ENCODE results near the gene AGXT.

The AGXT gene

DNA sequence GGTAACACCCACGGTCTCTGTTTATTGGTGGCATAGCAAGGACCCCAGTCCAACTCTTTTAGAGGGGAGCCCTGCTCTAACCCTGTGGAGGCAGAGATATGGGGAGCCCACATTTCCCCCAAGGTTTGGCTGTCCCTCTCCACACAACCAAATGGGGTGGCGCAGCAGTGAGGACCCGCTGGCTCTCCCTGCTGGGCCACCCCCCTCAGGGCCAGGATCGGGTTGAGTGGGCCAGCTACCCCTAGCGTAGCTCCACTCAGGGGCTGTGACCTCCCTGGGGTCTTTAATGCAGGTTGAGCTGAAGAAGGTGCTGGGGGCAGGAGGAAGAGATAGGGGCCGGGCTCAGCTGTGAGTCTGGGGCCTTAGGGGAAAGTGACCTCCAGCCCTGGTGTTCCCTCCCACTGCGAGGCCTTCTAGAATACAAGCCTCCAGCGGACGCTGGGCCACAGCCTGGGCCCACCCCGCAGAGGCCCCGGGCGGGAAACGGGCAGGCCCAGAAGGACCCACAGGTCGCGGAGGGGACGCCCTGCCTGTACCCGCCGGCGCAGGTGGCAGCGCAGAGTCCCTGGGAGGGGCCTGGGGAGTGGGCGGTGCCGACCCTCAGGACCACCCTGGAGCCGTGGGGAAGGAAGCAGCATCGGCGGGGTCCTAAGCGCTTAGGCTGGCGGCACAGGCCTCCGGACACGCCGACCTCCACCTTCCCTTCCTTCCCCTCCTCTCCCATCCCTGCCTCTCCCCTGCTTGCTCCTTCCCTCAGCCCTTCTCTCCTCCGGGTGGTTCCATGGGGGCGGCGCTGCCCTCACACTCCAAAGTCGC, 47.1 kb downstream of the AGXT start:
- no peak for DNase-seq (ENCODE audit: low read depth)

DNA sequence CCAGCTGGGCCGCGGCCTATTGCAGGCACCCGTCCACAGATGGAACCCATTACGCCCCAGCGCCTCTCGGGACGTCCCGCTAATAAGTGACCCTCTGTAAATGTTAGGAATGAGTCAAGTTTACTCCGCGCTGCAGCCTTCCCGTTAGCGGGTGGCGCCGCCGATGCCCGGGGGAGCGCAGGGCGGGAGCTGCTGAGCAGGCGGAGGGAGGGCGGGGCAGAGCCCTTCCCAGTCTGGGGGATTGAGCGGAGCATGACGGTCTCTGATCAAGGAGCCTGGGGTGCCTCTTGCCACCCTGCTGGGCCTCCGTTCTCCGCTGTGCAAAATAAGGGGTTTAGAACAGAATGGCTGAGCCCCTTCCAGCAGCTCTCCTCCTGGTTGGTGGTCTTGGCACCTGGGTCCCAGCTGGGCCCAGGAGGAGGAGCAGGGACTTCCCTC, 48.0 kb downstream of the AGXT start:
- peak; percentile 97 for DNase-seq (ENCODE audit: low read depth)

DNA sequence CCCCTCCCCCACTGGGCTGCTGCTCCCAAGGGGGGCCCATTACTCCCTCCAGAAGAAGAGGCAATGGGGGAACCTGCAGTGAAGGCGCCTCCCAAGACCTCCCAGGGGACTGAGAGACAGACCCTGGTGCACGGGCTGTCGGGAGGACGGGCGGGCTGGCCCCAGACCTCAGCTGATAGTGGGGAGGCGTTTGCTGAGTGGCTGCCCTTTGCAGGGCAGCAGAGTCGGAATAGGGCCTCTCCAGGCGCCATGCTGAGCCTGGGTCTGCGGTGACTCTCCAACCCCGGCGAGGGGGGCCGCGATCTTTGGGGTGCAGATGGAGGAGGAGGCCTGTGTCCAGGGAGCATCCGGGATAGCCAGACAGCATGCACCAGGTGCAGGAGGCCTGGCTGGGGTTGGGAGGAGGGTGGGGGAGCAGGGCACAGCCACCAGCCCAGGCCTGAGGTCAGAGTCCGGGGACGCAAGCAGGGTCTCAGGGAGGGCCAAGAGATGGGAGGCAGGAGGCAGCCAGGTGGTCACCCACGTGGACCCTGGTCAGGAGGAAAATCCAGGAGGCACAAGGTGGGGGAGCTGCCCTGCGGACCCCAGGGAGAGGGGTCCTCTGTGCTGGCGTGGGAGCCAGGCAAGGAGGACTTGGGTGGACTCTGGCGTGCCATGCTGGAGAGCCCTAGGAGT, 48.5 kb downstream of the AGXT start:
- no peak for DNase-seq (ENCODE audit: low read depth)

DNA sequence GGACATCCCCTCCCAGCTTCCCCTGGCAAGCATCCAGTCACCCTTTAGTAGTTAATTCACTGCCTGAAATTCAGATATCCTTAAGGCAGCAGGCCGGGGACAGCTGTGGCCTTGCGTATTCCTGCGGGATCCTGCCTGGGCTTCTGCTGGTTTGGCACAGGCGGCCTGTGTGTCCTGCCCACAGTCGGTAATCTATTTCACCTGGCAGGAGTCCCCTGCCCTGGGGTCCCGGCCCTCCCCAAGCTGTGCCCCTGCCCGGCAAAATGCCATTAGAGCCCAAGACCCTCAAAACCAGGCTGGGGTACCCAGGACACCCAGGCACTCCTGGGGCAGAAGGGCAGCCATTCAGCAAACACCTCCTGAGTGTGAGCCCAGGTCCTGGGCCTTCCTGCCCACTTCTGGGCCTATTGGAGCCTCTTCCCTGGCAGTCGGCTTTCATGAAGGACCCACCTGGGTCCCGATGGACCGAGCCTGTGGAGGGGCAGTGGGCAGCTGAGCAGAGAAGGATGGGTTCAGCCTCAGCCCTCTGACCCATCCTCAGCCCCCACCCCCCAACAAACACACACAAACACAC, 49.1 kb downstream of the AGXT start:
- DNase-seq (ENCODE audit: low read depth): no peak

DNA sequence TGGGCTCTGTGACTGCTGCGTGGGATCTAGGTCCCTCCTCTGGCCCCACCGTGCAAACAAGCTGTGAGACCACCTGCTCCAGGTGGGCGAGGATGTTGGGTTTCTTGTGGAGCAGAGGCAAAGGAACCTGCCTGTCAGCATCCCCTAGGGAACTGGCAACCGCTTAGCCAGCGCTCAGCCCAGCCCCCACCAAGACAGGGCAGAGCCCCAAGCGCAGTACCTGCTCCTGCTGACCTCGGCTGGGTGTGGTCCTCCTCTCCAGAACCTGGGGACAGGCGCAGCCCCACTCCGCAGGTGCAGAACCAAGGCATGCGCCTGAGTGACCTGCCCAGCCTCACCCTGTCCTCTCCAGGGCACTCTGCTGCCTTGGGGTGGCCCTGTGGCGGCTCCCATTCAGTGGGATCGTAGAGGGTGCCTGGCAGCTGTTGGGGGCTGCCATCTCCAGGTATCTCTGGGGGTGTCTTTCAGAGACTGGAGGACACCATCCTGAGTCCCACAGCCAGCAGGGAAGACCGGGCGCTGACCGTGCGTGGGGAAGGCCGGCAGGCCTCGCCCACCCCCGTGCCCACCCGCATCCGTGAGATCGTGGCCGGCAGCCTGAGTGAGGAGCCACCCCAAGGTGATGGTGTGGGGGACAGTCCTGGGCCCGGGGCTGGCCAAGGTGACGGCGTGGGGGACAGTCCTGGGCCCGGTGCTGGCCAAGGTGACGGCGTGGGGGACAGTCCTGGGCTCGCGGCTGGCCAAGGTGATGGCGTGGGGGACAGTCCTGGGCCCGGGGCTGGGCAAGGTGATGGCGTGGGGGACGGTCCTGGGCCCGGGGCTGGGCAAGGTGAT, 49.9 kb downstream of the AGXT start:
- DNase-seq (ENCODE audit: low read depth): no peak

DNA sequence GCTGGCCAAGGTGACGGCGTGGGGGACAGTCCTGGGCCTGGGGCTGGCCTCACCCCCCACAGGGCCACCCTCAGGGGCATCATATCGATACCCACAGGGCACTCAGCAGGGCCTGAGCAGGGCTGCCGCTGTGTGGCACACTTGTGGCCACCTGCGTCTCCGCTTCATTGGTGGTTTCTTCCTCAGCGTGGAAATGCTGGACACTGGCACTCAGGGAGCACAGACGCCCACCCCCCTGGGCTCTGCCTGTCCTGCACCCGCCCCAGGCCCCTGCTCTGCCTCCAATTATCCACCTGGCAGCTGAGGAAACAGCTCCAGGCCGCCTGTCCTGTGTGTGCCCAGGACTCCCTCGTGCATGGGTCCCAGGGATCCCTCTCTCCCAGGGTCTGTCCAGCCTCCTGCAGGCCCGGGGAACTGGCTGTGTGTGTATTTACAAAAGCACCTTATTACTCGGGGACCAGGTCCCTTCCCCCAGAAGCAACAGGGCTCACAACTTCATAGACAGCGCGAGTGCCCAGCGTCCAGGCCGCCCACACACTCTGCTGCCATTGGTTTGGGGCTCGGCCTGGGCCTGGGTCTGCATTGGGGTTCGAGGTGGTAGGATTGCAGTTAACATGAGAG, 50.6 kb downstream of the AGXT start:
- no peak for DNase-seq (ENCODE audit: low read depth)

DNA sequence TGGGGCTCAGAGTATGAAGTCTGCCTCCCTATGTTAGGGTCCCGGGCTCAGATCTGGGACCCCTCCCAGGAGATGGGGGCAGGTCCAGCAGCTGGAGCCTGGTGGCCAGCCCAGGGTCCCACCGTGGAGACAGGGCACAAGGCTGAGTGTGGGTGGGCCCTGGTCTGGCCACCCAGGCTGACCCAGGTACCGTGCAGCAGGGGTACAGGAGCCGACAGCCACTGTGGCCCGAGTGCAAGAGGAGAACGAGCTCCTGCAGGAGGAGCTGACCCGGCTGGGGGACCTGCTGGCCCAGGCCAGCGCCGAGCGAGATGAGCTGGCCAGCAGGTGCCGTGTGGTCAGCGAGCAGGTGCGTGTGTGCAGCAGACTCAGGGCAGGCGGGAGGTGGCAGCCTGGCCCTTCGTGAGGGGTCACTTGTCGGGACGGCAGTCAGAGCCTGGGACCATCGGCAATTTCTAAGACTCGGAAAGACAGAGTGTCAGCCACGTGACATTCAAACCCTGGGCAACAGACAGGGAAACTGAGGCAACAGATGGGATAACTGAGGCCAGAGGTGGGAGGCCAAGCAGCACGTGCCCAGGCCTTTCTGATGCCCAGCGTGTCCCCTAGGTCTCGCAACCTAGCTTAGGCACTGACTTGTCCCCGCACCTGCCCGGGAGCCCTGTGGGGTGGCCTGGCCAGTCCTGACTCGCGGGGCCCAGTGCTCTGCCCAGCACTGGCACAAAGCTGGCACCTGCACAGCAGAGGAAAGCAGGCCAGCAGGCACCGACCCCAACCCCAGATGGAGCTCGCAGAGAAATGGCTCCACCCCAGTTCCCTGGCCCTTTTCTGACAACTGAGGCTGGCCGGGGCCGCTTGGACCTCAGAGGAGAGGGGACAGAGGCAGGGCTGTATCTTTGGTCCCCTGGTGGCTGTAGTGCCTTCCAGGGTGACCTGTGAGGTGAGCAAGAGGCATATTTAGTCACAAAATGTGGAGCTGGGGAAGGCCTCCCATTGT, 51.5 kb downstream of the AGXT start:
- no peak for DNase-seq (ENCODE audit: low read depth)

DNA sequence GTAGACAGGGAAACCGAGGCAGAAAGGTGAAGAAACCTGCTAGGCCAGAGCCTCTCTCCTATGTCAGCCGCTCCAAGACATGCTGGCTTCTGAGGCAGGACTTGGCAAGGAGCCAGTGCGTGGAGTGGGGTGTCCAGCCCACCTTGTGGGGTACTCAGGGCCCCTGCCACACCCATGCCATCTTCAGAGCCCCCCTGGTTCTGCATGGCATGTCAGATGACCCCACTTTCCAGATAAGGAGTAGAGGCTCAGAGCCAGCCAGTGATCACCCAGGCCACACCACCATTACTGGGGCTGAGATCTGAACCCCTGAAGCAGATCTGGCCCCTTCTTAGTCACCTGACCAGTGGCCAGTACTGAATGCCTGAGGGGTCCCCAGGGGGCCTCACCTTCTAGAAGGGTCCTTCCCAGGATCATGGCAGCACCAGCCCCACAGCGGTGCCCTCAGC, 52.2 kb downstream of the AGXT start:
- no peak for DNase-seq (ENCODE audit: low read depth)

DNA sequence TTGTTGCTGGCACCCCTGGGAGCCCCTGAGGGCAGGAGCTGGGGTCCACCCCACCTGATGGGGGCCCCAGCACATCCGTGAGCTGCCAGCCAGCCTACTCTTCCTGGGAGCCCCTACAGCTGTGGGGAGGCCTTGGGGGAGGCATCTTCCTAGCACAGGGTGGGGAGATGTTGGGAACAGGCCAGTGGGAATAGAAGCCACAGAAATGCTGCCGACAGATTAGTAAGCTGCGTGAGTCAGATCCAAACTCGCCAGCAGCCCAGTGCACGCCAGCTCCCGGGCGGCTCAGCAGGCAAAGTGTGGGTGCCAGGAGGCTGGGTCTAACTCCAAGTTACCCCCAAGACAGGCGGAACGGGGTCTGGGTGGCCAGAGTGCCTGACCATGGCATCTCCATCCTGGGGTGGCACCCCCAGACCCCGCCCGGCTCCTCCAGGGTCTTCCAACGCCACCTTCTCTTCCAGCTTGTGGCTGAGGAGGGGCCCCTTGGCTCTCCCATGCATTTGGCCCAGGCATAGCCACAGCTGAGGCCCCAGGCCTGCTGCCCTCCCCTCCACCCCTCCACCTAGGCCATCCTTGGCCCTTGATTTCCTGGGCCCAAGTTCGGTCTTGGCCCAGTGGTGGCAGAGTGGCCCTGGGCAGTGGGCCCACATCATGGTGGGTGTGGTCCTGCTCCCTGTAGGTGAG, 52.8 kb downstream of the AGXT start:
- DNase-seq (ENCODE audit: low read depth): peak; percentile 94

DNA sequence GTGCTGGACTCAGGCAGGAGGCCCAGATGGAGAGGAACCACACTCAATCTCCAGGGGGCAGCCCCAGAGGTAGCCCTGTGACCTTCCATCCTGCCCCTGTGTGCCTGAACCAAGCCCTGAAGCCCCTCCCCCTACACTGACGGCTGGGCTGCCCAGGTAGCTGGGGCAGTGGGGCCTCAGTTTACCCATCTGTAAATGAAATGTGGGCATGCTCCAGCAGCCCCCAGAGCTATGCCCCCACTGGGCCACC, 53.3 kb downstream of the AGXT start:
- no peak for DNase-seq (ENCODE audit: low read depth)

DNA sequence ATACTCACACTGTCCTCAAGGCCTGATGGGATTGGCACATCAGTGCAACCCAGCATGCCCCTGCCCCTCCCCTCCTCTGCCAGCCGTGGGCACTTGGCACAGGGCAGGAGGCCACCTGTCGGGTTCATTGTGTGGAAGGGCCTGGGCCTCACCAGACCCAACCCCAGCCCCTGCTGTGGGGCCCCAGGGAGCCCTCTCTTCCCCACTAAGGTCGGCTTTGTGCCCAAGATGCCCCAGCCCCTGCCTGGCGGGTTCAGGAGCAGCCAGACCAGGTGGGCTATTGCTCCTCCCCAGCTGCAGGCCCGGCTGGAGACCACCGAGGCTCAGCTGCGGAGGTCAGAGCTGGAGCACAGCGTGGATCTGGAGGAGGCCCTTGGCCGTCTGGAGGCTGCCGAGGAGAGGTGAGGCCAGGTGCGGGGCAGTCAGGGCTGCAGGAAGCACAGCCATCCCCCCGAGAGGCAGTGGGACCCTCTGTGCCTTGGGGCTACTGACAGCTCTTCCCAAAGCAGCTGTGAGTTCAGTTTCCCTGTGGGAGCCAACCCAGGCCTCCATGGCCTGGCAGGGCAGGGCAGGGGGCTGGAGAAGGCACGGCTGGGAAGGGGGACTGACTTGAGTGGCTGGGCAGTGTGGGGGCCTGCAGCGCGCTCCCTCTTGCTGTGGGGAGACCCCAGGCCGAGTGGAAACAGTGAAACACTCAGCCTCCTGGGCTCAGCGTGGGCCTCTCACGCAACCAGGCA, 53.8 kb downstream of the AGXT start:
- DNase-seq (ENCODE audit: low read depth): no peak

DNA sequence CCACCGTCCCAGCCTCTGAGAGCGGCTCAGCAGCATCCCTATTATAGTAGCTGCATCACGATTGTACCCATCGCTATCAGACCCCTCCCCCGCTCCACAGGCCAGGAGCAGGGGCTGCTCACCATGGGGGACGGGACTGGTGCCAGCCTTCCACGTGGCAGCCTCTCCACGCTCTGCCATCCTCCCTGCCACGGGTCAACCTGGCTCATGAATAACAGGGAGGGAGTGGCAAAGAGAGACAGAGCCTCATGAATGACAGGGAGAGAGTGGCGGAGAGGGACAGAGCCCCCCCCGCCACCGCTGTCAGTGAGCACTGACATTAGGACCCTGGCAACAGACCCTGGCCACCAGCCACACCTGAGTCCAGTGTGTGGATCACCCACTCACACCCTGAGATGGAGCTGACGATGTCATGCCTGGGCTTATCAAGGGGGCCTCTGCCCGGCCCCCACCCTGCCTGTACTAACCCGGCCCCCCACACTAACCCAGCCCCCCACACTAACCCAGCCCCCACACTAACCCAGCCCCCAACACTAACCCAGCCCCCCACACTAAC, 54.4 kb downstream of the AGXT start:
- no peak for DNase-seq (ENCODE audit: low read depth)

DNA sequence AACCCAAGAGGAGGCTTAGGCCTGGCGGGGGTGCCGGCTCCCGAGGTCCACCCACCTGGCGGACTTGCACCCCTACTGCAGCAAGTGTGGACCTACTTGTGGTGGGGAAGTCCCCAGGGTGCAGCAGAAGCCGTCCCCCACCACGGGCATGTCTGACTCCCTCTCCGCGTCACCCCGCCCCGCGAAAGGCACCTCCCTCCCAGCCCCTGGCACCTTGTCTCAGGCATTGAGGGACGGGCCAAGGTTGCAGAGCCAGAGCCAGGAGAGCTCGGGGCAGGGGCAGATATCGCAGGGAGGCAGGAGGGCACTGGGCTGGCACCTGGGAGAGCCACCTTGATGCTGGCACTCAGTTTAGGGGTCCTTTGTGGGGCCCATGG, 56.6 kb downstream of the AGXT start:
- no peak for DNase-seq (ENCODE audit: low read depth)

DNA sequence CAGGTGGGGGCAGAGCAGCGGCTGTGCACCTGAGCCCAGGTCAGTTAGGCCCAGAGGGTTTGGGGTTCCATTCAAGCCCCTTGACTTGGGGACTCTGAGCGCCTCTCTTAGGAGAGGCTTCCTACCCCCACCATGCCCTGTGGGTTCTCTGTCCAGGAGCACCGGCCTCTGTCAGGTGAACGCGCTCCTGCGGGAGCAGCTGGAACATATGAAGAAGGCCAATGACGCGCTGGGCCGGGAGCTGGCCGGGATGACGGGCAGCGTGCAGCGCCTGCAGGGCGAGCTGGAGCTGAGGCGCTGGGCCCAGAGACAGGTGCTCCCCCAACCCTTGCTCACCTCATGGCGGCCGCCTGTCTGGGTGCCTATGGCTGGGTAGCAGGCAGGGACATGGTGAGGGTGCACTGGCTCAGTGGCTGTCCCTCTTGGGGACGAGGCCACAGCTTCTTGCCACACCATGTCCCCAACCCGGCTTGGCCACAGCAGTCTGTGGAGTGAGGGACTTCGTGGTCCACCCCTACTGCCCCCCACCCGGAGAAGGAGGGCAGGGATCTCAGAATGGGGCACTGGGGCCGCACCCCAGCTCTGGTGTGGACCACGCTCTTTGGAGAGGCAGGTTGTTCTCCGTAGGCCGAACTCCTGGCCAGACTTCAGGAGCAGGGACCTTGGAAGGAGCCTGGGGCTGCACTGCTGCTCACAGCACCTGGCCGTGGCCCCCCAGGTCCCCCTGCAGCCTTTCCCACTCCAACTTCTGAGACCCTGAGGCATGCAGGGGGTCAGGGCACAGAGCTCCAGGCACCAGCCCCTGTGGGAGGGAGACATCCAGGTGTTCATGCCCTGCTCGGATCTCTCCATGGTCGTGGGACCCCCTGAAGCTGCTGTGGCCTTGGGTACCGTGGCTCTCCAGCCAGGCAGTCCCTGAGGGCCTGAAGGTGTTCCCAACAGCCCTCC, 57.2 kb downstream of the AGXT start:
- DNase-seq (ENCODE audit: low read depth): no peak

DNA sequence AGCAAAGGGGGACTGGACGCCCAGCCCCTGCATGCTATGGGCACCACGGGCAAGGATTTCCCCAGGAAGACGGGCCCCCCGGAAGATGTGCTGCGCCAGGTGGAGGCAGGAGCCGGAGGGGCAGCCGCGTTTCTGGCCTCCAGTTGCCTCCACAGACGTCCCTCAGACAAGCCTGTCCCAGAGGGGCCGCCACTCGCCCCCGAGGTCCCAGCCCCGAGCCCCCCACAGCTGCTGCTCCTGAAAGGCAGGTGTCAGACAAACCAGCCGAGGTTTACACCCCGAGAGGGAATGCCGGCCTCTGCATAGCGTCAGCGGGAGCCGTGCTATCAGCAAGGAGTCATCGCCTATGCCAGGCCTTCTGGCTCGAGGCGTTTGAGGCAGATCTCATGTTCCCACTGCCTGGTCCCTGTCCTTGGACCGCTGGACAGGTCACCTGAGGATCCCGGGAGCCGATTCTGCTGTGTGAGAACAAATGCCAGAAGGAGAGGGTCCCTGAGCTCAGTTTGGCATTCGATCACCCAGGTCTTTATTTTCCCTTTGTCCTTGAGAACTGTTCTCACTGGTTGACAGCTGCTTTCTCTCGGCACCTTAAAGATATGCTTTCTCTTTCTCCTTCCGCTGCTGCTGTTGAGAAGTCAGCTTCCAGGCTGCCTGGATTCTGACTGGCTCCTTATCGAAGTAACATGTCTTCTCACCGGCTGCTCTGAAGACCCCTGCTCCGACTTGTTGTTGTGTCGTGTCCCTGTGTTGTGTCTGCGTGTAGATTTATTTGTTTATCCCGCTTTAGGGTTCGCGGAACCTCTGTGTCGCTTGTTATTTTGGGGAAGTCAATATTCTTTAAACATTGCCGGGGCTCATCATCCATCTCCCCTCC, 58.1 kb downstream of the AGXT start:
- no peak for DNase-seq (ENCODE audit: low read depth)

DNA sequence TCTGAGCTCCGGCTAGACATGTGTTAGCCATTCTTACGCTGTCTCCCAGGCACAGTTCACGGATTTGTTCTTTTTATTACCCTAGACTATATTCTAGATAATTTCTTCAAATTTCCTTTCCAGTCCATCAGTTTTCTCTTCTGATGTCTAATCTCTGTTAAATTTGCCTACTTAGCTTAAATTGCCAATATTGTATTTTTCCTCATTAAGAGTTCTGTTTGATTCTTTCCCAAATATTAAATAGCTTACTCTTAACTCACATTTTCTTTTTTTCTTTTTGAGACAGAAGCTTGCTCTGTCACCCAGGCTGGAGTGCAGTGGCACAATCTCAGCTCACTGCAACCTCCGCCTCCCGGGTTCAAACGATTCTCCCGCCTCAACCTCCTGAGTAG, 58.8 kb downstream of the AGXT start:
- no peak for DNase-seq (ENCODE audit: low read depth)
